ENCODE data around the gene REXO1.
A peak's percentile ranks its signal among the peaks of the same experiment; 100 is the strongest.

REXO1 gene

GRCh38 chr19:1823020-1823419, 25.3 kb downstream of the REXO1 start:
- DNase-seq: no peak
- in situ Hi-C loops (cut with HindIII; ENCODE audit: low pct_ligation_motif_present, low pct_unique_long_range_greater_than_20kb, low sequenced_read_pairs): no loop called here

DNA sequence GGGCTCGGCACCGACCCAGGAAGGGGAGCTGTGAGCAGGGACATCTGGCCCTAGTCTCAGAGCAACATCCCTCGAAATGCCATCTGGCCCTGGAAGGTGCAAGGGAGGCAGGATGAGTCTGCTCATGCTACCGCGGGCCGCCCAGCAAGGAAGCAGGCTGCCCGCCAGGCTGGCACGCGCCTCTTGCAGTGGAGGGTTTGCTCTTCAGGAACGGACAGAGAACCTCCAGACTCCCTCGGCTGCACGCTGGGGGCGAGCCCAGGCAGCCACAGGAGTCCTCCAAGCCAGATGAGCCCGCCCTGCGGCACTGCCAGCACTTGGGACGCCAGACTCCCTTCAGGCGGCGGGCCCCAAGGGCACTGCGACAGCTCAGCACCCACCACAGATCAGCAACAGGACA, 26.1 kb downstream of the REXO1 start:
- in situ Hi-C loops (cut with HindIII; ENCODE audit: low pct_ligation_motif_present, low pct_unique_long_range_greater_than_20kb, low sequenced_read_pairs): no loop called here
- DNase-seq: no peak

DNA sequence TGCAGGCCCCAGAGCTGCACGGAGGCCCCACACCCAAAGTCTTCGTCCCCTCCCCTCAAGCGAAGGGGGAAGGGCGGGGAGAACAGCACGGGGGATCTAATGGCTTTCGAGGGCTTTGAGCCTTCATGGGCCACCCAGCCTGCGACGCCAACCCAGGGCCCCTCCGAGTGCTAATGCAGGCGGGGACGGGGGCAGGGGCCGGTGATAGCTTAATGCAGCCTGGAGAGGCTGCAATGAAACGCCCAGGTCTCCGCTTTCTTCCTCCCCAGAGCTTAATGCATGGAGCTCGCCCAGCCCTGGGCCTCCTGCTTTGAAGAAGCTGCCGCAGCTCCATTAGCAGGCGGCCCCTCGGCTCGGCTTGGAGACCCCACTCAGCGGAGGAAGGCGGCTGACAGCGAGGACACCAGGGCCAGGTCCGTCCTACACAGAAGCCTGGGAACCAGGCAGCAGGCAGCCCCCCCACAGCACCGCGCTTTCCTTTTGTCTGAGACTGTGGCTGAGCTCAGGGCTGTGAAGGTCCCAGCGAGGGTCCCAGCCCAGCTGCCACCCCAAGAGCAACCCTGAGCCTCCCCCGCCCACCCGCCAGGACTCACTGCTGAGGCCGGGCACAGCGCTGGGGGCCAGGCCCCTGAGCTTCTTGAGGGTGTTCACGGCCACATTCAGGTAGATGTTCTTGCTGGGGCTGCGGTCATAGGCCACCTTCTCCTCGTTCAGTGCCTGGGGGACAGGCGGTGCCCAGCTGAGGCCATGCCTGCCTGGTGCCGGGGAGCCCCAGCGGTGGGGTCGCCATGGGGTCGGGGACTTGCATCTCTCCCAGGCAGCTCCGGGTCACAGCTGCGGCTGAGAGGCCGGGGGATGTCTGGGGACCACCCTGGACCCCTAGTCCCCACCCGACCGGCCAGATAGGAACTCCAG, 28.7 kb downstream of the REXO1 start:
- in situ Hi-C loops (cut with HindIII; ENCODE audit: low pct_ligation_motif_present, low pct_unique_long_range_greater_than_20kb, low sequenced_read_pairs): no loop called here

GRCh38 chr19:1818549-1819195, 29.6 kb downstream of the REXO1 start:
- in situ Hi-C loops (cut with HindIII; ENCODE audit: low pct_ligation_motif_present, low pct_unique_long_range_greater_than_20kb, low sequenced_read_pairs): no loop called here
- no peak for DNase-seq

More for the DNA sequence above, 28.7 kb downstream of the REXO1 start:
- no peak for DNase-seq

DNA sequence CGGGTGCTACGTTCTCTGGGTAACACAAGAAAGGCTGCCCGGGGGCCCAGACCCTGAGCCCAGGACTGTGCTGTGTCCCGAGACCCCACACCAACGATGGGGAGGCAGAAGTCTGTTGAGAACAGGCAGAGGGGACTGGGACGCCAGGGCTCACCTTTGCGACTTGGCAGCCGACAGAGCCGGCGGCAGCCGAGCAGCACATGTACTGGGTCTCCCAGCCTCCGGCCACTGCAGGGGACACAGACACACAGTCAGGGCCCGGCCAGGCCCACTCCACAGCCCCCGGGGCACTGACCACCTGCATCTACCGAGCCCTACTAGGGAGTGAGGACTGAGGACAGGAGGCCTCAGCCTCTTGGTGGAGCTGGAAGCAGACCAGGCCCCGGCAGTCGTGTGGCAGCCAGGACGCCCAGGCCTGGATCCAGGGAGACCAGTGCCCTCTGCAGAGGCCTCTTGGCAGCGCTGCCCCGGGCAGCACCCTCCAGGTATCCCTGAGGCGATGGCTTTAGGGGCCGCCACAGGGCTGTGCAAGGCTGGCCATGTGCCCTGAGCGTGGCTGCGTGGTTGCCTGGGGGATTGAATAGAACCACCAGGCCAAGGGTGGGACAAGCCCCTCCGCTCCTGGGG, 30.6 kb downstream of the REXO1 start:
- in situ Hi-C loops (cut with HindIII; ENCODE audit: low pct_ligation_motif_present, low pct_unique_long_range_greater_than_20kb, low sequenced_read_pairs): no loop called here
- no peak for DNase-seq

- no peak for DNase-seq
- in situ Hi-C loops (cut with HindIII; ENCODE audit: low pct_ligation_motif_present, low pct_unique_long_range_greater_than_20kb, low sequenced_read_pairs): no loop called here
Measured at GRCh38 chr19:1816530-1817298, 31.6 kb downstream of the REXO1 start.

GRCh38 chr19:1815605-1816529, 32.4 kb downstream of the REXO1 start:
- in situ Hi-C loops (cut with HindIII; ENCODE audit: low pct_ligation_motif_present, low pct_unique_long_range_greater_than_20kb, low sequenced_read_pairs): no loop called here
- no peak for DNase-seq

- DNase-seq: no peak
- in situ Hi-C loops (cut with HindIII; ENCODE audit: low pct_ligation_motif_present, low pct_unique_long_range_greater_than_20kb, low sequenced_read_pairs): no loop called here
Measured at GRCh38 chr19:1814833-1815604, 33.3 kb downstream of the REXO1 start.

DNA sequence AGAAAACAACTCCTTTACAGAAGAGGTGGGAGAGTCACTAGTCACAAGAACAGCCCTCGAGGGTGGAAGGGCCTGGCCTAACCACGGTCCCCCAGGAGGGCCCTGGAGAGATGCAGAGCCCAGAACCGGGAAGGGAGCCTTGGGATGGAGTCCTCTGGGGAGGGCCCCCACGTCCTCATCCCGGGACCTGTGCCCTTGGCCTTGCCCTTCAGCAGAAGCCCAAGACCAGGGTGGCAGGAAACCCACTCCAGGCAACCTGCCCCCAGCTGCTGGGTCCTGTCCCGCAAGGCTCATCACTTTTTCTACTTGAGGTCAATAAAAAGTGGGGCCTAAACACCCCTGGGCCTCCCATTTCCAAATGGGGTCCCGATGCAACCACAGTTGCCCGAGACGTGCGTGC, 33.9 kb downstream of the REXO1 start:
- no peak for DNase-seq
- in situ Hi-C loops (cut with HindIII; ENCODE audit: low pct_ligation_motif_present, low pct_unique_long_range_greater_than_20kb, low sequenced_read_pairs): no loop called here

- no peak for DNase-seq
- in situ Hi-C loops (cut with HindIII; ENCODE audit: low pct_ligation_motif_present, low pct_unique_long_range_greater_than_20kb, low sequenced_read_pairs): no loop called here
Measured at GRCh38 chr19:1813192-1814182, 34.8 kb downstream of the REXO1 start.

- in situ Hi-C loops (cut with HindIII; ENCODE audit: low pct_ligation_motif_present, low pct_unique_long_range_greater_than_20kb, low sequenced_read_pairs): no loop called here
- DNase-seq: peak; percentile 97
Measured at GRCh38 chr19:1812426-1813191, 35.7 kb downstream of the REXO1 start.

DNA sequence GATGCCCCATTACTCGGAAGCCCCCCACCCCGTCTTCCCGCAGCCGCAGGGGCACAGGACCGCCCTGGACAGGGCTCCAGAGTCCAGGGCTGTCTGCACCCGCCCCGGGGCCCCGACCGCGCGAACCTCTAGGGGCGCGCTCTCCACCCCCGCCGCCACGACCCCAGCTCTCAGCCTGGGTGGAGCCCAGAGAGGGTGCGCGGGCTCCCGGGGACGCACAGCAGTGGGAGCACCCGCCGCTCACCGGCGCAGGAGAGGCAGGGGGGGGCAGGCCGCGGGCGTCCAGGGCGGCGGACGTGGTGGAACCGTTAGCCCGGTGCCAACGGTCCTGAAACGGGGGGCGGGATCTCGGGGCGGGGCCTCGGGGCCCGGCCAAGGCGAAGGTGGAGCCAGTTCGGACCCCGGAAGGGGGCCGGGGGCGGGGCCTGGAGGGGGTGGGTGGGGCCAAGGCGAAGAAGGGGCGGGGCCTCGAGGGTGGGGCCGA, 36.3 kb downstream of the REXO1 start, which contains the start of gene ATP8B3:
ATP8B3 (minus strand) TSS at position 335 of the 484 bp plus-strand sequence. CDS start 540 bp downstream, outside the sequence.
- in situ Hi-C loops (cut with HindIII; ENCODE audit: low pct_ligation_motif_present, low pct_unique_long_range_greater_than_20kb, low sequenced_read_pairs): no loop called here

DNA sequence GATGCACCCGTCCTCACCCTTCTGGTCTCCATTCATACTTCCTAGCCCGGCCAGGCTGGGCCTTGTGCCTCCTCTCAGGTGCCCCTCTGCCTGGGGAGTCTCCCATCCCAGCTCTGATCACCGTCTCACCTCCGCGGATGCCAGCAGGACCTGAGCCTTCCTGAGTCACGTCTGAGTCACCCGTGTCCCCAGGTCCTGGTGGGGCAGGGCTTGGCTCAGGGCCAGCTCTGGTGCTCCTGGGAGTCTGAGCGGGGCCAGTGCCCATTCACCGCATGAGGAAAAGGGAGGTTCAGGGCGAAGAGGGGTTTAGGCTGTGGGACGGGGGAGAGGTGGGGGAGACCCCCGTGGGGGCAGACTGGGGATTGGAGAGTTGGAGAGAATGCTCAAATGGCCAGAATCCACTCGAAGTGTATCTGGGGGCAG, 36.8 kb downstream of the REXO1 start:
- in situ Hi-C loops (cut with HindIII; ENCODE audit: low pct_ligation_motif_present, low pct_unique_long_range_greater_than_20kb, low sequenced_read_pairs): no loop called here
- peak; percentile 76 for DNase-seq

More for the DNA sequence above, 36.3 kb downstream of the REXO1 start, which contains the start of gene ATP8B3:
- DNase-seq: no peak

- in situ Hi-C loops (cut with HindIII; ENCODE audit: low pct_ligation_motif_present, low pct_unique_long_range_greater_than_20kb, low sequenced_read_pairs): no loop called here
- DNase-seq: no peak
Measured at GRCh38 chr19:1810439-1811160, 37.7 kb downstream of the REXO1 start.

Data from ACHN (cell line).